GM12878 (cell line): Measurements from ENCODE around the gene HTR6. TPM values are rescaled to one million over a fixed set of nuclear protein-coding genes. Genes with fewer than 3 reads are reported as not detected.

Experiments
- ATAC-seq: fragments of 200-7000 bp; cut with Tn5 transposase; 3 replicates; pipeline ENCODE4 v1.9.1; 2020; ENCODE audit warnings: mild to moderate bottlenecking, moderate library complexity
- BruUV-seq: library from RNA; stranded (reverse); fragments of 400-500 nt; replicated peaks from 2 replicates; lab custom pipeline; 2021; lab: Mats Ljungman, UMichigan
- CTCF ChIA-PET: fragments of 300-600 bp; sonication (Branson Sonifier 250); formaldehyde crosslinking; extraction: SDS; loops from one replicate; lab custom pipeline; 2021; ENCODE audit warnings: inconsistent platforms; lab: Yijun Ruan, JAX
- POLR2A ChIA-PET: fragments of 350-600 bp; formaldehyde crosslinking; extraction: SDS; loops from one replicate; lab custom pipeline; 2021; ENCODE audit warnings: inconsistent platforms; lab: Charles Lee
- RAD21 ChIA-PET: fragments of 300-600 bp; sonication (Branson Sonifier 250); formaldehyde crosslinking; loops from one replicate; lab custom pipeline; 2023; ENCODE audit warnings: antibody characterized with exemption; ENCODE audit not compliant: unreplicated experiment; lab: Charles Lee
- SMC1A ChIA-PET: fragments of 300-600 bp; sonication (Branson Sonifier 250); formaldehyde crosslinking; loops from one replicate; lab custom pipeline; 2023; ENCODE audit not compliant: unreplicated experiment, uncharacterized antibody; lab: Charles Lee
- DNase-seq: peaks from one replicate; pipeline ENCODE4 v3.0.0-alpha.2; 2011; ENCODE audit warnings: low read depth, low spot score
- FAIRE-seq: peaks from 3 replicates; lab custom pipeline; 2011; peaks lifted over from hg19 to GRCh38; lab: Jason Lieb, UNC
- H2AFZ ChIP-seq: 2 replicates; pipeline ENCODE4 v1.6.0; 2011; ENCODE audit warnings: low read depth, low read length, control low read depth; ENCODE audit not compliant: control insufficient read depth
- H3K27ac ChIP-seq: 2 replicates; pipeline ENCODE4 v1.5.1; 2011; ENCODE audit warnings: control low read depth; ENCODE audit not compliant: control insufficient read depth, insufficient read depth
- H3K27me3 ChIP-seq, 2 experiments: replicated peaks in 1 of 2; 2 replicates each; pipeline versions ENCODE4 v1.6.0 to v1.6.1; 2011; ENCODE audit warnings: low read length in 1 of 2; ENCODE audit not compliant: control insufficient read depth in 2 of 2, insufficient read depth in 2 of 2
- H3K36me3 ChIP-seq, 2 experiments: 2 replicates each; pipeline ENCODE4 v1.5.1; 2011; ENCODE audit warnings: low read length in 1 of 2; ENCODE audit not compliant: control insufficient read depth in 2 of 2, insufficient read depth in 2 of 2
- H3K4me1 ChIP-seq: 2 replicates; pipeline ENCODE4 v1.6.1; 2011; ENCODE audit warnings: mild to moderate bottlenecking, low read length, moderate library complexity, mixed read lengths; ENCODE audit not compliant: control insufficient read depth, insufficient read depth
- H3K4me2 ChIP-seq: 2 replicates; pipeline ENCODE4 v1.6.0; 2011; ENCODE audit warnings: control low read depth; ENCODE audit not compliant: control insufficient read depth, insufficient read depth
- H3K4me3 ChIP-seq: fragments of 200-600 bp; sonication (generic); 2 replicates; pipeline ENCODE4 v1.5.1; 2016
- H3K79me2 ChIP-seq: 2 replicates; pipeline ENCODE4 v1.6.0; 2011; ENCODE audit warnings: low read length; ENCODE audit not compliant: control insufficient read depth, insufficient read depth
- H3K9ac ChIP-seq: 2 replicates; pipeline ENCODE4 v1.8.0; 2011; ENCODE audit warnings: low read length, control low read depth, mixed read lengths; ENCODE audit not compliant: control insufficient read depth, insufficient read depth
- H3K9me3 ChIP-seq: replicated peaks from 3 replicates; pipeline ENCODE4 v1.5.1; 2011; ENCODE audit warnings: mild to moderate bottlenecking, low read length; ENCODE audit not compliant: control insufficient read depth, insufficient read depth
- H4K20me1 ChIP-seq: 2 replicates; pipeline ENCODE4 v1.6.0; 2011; ENCODE audit not compliant: control insufficient read depth, insufficient read depth
- BHLHE40 ChIP-seq, 2 experiments: fragments of 450-650 bp in 1 of 2; IDR thresholded peaks; 2 replicates each; pipeline ENCODE4 v1.6.1; 2011 to 2017; ENCODE audit warnings: low read depth in 2 of 2, borderline replicate concordance in 1 of 2, improper control_type of control experiment in 1 of 2, low read length in 1 of 2, mild to moderate bottlenecking in 1 of 2
- BMI1 ChIP-seq: fragments of 450-650 bp; IDR thresholded peaks from 2 replicates; pipeline ENCODE4 v1.6.1; 2016; ENCODE audit warnings: mild to moderate bottlenecking, moderate library complexity, borderline replicate concordance
- CHD4 ChIP-seq: fragments of 200-600 bp; sonication (generic); IDR thresholded peaks from 2 replicates; pipeline ENCODE4 v1.6.1; 2016; ENCODE audit warnings: mild to moderate bottlenecking
- KLF5 ChIP-seq: fragments of 450-650 bp; IDR thresholded peaks from 2 replicates; pipeline ENCODE4 v1.6.1; 2014; ENCODE audit warnings: mild to moderate bottlenecking; ENCODE audit not compliant: partially characterized antibody
- NFYA ChIP-seq: IDR thresholded peaks from 2 replicates; pipeline ENCODE4 v1.6.1; 2011; ENCODE audit warnings: low read depth, mild to moderate bottlenecking, low read length, improper control_type of control experiment, borderline replicate concordance
- SPI1 ChIP-seq: IDR thresholded peaks from 2 replicates; pipeline ENCODE4 v1.6.1; 2011; ENCODE audit warnings: low read depth, mild to moderate bottlenecking, low read length, moderate library complexity, borderline replicate concordance; ENCODE audit not compliant: insufficient read depth
- WRNIP1 ChIP-seq: IDR thresholded peaks from 2 replicates; pipeline ENCODE4 v1.6.1; 2011; ENCODE audit warnings: low read depth, low read length, improper control_type of control experiment, borderline replicate concordance
- ZNF207 ChIP-seq: fragments of 450-650 bp; IDR thresholded peaks from 2 replicates; pipeline ENCODE4 v1.6.1; 2014; ENCODE audit warnings: antibody characterized with exemption, mild to moderate bottlenecking, borderline replicate concordance
- ZZZ3 ChIP-seq: IDR thresholded peaks from 2 replicates; pipeline ENCODE4 v1.6.1; 2011; ENCODE audit warnings: low read depth; ENCODE audit not compliant: control insufficient read depth, insufficient read length
- WGBS: methylation state at CpG from one replicate; pipeline ENCODE4 v1.1.6; 2016; ENCODE audit warnings: low lambda C conversion rate; ENCODE audit not compliant: insufficient replicate concordance, insufficient coverage; ENCODE audit errors: missing lambda C conversion rate; 5-methylcytosine and 5-hydroxymethylcytosine counted together
- in situ Hi-C: fragments of 300-500 bp; cut with MboI; formaldehyde crosslinking; loops from 9 replicates; pipeline ENCODE4 v1.14.3; 2018; ENCODE audit warnings: mixed read lengths
- intact Hi-C: fragments of 100-400 bp; cut with micrococcal nuclease; formaldehyde crosslinking; loops from one replicate; pipeline ENCODE4 v1.14.2; 2022; ENCODE audit not compliant: unreplicated experiment
- polyA plus RNA-seq, 11 experiments: library from polyadenylated mRNA; depleted of rRNA in 4 of 11; unstranded in 6 of 11; stranded (reverse) in 5 of 11; fragments of >200 nt; fragmentation: Nextera tagmentation in 4 of 11; fragmentation: Illumina TruSeq in 1 of 11; extraction: Ambion mirVana in 4 of 11; extraction: Trizol in 1 of 11; gene quantifications; 1 replicate in 1 of 11; 2 replicates in 10 of 11; pipeline versions ENCODE4 v1.2.1 to v1.2.3, GENCODE V29; 2011 to 2016; ENCODE audit warnings: inconsistent platforms in 2 of 11, missing spikeins in 2 of 11, low read depth in 1 of 11
- total RNA-seq, 4 experiments: library from RNA; depleted of rRNA in 3 of 4; stranded (reverse); fragments of >200 nt in 3 of 4; fragmentation: Illumina TruSeq in 1 of 4; extraction: Trizol in 1 of 4; gene quantifications; 2 replicates each; pipeline versions ENCODE4 v1.2.1 to v1.2.3, GENCODE V29; 2013 to 2021

The HTR6 gene
- total and polyA plus RNA-seq, 10 of the 15 experiments (the other 5 are each of a cell fraction or from before 2014, with no cell fraction given), result 0.03 to 5.3 (median 1.7) TPM; not detected in 2

DNA sequence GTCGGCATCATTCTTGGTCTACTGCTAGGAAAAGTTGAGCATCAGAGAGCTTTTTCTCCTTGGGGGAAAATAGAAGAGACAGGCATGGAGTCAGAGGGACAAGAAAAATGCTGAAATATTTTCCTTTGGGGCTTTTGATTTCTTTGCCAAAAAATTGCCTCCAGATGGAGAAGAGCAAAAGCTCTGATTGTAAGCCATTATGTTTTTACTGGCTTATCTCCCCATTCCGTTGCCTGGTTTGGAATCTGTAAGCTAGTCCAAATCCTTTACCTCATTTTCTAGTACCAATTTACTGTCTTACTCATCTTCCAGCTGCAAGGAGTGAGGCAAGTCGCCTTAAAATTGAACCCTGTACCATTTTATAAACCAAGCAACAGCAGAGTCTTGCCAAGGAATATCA is 43.9 kb upstream of the HTR6 start (continued):
- TF ChIP-seq NFYA, result no peak
- TF ChIP-seq SPI1, result no peak
- no peak for TF ChIP-seq ZNF207
- TF ChIP-seq WRNIP1, result no peak
- no peak for TF ChIP-seq KLF5
- no peak for TF ChIP-seq BMI1
- TF ChIP-seq, all 136 proteins: peak for 0

DNA sequence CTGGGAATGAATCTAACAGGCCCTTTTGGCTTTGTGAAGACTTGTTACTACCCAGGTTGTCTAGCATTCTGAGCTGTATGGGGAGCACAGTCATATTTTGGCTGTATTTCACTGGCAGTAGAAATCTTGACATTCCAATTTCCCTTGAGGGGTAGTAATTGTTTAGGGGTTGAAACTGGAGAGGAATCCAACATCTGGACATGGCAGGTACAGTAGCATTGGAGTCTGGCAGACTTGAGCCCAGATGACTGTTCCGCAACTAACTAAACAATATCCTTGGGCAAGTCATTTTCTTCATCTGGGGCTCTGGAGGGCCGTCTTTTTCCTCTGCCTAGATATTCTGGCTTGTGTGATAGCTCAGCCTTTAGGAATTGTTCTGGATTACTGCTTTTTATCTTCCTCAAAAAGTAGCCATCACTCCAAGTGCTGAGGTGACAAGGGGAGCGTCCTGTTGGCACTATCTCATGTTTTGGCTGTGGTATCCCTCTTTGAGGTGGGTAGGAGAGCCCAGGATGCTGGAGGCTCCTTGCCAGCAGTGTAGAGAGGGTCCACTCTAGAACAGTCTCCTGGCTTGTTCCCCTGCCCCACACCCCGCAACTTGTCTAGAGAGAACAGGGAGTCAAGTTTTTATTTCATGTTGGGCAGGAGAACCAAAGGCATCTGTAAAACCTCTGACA is 43.3 kb upstream of the HTR6 start:
- SMC1A ChIA-PET, result no interaction called here
- BruUV-seq, result no TSS peak
- Histone ChIP-seq H2AFZ (no peak overlapping the region), H3K9me3 (no peaks in the 10 kb centered on the region), H3K4me1 (no peaks in the 10 kb centered on the region), H3K4me2 (no peak overlapping the region), H3K9ac (no peak overlapping the region), H3K4me3 (no peak overlapping the region), H4K20me1 (no peaks in the 10 kb centered on the region), H3K36me3 (peaks cover 2 to 19% of the 10 kb centered on the region in 2 experiments), H3K27me3 (no peaks in the 10 kb centered on the region), H3K79me2 (peaks cover 2% of the 10 kb centered on the region), H3K27ac (no peak overlapping the region)
- ATAC-seq (no peak), FAIRE-seq (no peak), DNase-seq (no peak)
- 84% methylated on average over 4 of the region's 4 CpGs for WGBS
- intact Hi-C loops, result no loop called here
- in situ Hi-C loops, result no loop called here
- CTCF ChIA-PET, result interaction anchor here (0.9 to 1.0 kb wide), 3 partner anchors 31 to 41 kb away, joined by 3 to 4 read pairs (median 3); no protein-coding TSS in a partner anchor
- TF ChIP-seq BHLHE40 (IDR thresholded peaks at IDR 0.05; ENCODE audit: borderline replicate concordance in 1 of 2, low read depth in 2 of 2, low read length in 1 of 2) (no peak), ZZZ3 (no peak), CHD4 (no peak)
- RAD21 ChIA-PET, result no interaction called here
- POLR2A ChIA-PET, result no interaction called here
